GM18873 (cell line): Measurements from ENCODE around the gene CKMT1B.
A peak's percentile ranks its signal among the peaks of the same experiment; 100 is the strongest.
"Not testable (repeated sequence)": the region's sequence is repeated elsewhere in the genome, so short reads cannot be mapped to it uniquely, and the experiment has no call there.

Experiments used
- ATAC-seq: cut with Tn5 transposase; IDR thresholded peaks from one replicate; pipeline ENCODE4 v1.9.1; 2021; ENCODE audit warnings: mild to moderate bottlenecking, moderate library complexity, moderate number of reproducible peaks; ENCODE audit not compliant: unreplicated experiment, low FRiP score

Gene CKMT1B

GRCh38 chr15:43626937-43627336, 33.1 kb downstream of the CKMT1B start:
- ATAC-seq = not testable (repeated sequence)

- peak; percentile 52 for ATAC-seq
Observed at GRCh38 chr15:43638464-43639204, 44.8 kb downstream of the CKMT1B start.
